NCI-H128 (cell line): ENCODE measurements around the gene STBD1.
"Not testable (repeated sequence)": the region's sequence is repeated elsewhere in the genome, so short reads cannot be mapped to it uniquely, and the experiment has no call there.

Source experiments
- DNase-seq: peaks from one replicate; lab custom pipeline; 2025; ENCODE audit not compliant: unreplicated experiment; lab: John Stamatoyannopoulos, UW

Gene STBD1

DNA sequence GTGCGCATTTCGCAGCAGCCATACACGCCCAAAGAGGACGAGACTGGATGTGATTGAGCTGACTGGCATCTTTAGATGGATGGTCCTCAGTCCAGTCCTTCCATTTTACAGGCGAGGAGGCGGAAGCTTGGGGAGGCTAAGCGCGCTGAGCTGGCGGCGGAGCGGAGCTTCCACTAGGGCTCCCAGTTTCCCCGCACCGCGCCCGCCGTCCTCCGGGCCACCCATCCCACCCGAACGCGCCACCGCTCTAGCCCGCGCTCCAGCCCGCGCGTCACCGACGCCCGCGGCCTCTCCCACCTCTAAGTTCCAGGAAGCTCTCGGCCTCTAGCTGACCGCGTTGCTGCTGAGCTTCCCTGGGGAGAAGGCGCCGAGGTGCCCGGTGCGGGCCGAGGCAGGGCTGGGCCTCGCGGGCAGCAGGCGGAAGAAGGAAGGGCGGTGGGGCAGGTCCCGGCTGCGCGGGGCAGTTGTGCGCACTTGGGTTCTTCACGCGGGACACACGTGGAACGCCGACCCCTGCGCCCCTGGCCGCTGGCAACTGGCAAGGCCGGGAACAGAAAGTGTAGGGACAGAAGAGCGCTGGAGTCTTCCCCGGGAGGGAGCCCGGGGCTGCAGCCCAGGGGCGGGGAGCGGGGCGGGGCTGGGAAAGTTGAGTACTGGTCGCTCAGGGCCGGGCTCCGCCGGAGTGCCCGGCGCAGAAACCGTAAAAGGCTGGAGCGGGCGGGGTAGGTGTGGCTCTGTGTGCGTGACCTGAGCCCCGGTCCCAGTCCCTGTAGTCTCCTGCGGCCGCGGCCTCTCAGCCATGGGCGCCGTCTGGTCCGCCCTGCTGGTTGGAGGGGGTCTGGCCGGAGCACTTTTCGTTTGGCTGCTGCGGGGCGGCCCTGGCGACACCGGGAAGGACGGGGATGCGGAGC, at the start of gene STBD1:
Gene STBD1, plus strand, starts transcription at position 763 of the 911 bp plus-strand sequence. Its CDS starts 37 bp downstream, at position 800.
- no peak for DNase-seq

DNA sequence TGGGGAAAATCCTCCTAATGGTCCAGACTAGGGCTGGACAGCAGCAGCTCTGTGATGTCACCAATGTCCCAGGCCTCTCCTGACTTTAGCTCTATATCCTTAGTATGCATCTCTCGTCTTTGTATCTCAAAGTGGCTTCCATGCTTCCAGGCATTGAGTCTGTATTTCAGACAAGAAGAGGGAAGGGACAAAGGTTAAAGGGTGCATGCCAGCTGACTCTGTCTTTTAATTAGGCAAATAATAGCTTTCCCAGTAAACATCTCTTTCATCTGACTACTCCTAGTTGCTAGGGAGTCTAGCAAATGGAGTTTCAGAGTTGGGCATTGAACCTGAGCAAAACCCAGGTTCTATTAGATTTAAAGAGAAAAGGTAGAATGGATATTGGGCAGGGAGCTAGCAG, 49.6 kb upstream of the STBD1 start:
- no peak for DNase-seq

DNA sequence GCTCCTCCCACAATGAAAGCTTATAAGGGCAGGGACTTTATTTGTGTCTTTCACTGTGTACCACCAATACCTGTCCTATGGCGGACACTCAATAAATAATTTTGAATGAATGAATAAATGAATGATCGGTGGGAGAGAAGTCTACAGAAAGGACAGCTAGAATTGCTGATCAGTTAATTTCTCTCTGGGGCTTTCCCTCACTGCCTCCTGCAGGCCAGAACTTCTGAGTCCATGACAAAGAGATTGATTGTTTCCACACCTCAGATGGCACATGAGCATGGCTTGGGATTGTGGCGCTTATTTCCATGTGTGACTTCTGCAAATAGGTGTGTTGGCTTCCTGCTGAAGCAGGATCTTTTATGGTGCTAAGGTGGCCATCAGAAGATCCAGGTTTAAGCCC, 48.7 kb upstream of the STBD1 start:
- DNase-seq: no peak

DNA sequence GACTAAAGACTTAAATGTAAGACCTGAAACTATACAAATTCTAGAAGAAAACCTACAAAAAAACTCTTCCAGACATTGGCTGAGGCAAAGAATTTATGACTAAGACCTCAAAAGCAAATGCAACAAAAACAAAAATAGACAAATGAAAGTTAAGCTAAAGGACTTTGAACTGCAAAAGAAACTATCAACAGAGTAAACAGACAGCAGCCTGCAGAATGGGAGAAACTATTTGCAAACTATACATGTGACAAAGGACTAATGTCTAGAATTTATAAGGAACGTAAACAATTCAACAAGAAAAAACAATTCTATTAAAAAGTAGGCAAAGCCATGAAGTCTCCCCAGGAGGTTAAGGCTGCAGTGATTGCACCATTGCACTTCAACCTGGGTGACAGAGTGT, 46.0 kb upstream of the STBD1 start:
- DNase-seq: no peak

DNA sequence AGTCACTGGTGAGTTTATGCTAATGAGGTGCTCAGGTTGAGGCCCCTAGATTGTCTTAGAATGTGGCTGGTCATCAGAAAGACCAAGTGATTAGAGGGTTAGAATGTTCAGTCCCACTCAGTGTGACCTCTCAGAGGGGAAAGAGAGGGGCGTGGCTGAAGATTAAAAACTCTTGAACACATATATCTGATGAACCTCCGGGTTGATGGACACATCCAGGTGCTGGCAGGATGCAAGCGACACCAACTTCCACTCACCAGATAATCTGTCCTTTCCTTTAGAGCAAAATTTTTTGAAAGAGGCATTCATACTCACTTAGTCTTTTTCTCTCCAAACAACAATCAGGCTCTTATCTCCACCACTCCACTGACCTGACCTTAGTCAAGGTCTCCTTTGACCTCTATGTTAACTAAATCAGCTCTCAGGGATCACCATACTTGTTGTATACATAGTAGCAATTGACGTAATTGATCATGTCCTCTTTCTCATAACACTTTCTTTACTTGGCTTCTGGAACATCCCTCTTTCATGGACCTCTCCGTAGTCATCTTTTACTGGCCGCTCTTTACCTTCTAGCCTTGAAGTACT, 40.8 kb upstream of the STBD1 start:
- DNase-seq: no peak

DNA sequence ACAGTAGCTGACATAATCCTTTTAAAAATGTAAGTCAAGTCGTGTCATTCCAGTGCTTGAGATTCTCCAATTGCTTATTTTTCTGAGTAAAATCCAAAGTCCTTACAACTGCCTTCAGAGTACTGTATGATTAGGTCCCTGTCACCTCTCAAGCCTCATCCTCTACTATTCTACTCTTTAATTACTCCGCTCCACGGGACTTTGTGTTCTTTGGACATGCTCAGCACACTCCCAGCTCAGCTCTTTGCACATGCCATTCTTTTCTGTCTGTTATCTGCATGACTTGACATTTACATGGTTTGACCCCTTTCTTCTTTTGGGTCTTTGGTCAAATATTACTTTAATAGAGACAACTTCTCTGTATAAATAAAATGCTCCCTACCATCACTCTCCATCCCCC, 39.9 kb upstream of the STBD1 start:
- DNase-seq: no peak

DNA sequence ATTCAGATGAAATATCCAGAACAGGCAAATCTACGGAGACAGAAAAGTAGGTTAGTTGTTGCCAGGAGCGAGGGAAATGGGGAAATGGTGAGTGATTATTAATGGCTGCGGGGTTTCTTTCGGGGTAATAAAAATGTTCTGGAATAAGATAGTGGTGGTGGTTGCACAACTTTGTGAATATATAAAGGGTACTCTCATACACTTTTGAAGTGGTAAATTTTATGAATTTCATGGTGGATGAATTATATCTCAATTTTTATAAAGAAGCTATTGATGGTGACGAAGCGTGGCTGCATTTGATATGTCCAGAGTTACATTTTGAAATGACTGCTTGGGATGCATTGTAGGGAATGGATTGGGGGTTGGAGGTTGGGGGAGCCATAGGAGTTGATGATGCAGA, 38.7 kb upstream of the STBD1 start:
- no peak for DNase-seq

DNA sequence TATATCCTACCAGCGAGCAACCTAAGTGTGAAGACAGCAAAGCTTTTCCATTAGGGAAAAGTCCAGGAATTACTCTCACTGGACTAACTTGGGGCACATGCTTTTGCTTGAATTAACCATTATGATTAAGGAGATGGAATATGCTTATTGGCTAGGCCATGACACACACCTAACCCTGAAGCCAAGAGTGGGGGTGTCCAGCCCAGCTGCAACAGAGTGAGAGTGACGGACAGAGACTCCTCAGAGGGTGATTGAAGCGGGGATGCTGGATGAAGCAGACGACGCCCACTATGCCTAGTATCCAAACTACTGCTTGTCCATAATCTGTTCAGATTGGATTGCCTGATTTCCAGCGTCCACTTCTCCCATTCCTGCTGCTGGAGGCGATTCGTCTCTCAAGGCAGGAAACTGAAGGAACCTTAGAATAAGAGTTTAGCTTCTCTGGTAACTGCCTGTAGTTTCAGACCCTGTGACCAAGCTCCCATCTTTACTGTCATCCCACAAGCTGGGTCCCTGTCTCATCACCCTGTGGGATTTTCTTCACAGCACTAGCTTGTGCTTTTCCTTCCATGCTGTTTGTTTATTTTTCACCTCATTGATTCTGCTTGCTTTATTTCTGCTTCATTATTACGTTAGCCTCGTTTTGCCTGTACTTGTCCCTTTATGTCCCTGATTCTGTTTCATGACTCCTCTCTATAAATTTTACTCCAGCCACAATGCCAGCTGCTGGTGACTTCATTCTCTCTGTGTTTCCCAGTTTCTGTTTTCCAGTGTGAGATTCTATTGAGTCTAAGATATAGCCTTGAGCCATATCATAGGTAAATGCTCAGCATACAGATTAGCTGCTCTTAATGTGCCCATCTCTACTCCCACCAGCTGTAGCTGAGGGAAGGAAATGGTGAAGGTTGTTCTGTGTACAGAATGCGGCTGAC, 36.0 kb upstream of the STBD1 start:
- DNase-seq: no peak

DNA sequence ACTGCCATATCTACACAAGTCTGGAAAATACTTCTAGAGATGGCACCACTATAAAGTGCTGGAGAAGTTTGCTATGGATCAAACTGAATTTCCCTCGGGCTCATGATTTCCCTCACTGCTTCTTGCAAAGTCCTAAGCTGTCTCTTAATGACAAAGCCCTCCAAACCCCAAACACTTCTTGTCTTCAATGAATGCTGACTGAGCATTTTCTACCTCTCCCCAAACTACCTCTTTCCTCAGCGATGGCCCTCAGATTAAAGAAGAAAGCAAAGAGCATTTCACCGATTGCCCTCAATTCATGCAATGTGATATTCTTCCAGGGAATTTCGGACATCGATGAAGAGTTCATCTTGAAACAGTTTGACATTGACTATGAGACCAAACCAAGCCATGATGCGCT, 35.3 kb upstream of the STBD1 start:
- DNase-seq: no peak

DNA sequence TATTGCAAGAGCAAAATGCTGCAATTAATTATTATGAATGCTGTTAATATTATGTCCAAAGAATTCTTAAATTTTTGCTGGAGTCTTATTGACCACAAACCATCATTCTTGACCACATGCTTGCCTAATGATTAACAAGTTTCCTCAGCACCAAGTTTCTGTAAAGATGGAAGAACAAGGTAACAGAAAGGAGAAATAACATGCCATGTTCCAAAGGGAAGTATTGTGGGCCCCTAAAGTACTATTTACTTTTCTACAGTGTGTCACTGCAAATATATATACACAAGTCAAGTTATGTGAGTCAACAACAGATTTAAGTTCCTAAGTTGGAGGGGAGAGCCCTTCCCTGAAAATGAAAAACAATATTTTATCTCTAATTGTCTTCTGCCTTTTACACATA, 34.5 kb upstream of the STBD1 start:
- no peak for DNase-seq

DNA sequence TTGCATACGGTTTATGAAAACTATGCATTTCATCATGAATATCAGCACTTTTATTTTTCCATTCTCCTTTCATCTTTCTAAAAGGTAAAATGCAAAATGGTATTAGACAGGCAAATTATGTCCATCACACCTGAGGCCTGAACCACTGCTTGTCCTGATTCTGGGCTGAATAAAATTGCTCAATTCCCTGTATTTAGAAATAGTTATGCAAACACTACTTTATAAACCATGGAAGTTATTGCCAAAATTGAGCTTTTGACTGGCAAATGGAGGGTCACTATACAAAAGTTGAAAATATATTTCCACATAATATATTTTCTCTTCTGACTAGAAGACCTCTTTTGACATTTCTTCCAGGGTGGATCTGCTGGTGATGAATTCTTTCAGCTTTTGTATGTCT, 34.0 kb upstream of the STBD1 start:
- no peak for DNase-seq

DNA sequence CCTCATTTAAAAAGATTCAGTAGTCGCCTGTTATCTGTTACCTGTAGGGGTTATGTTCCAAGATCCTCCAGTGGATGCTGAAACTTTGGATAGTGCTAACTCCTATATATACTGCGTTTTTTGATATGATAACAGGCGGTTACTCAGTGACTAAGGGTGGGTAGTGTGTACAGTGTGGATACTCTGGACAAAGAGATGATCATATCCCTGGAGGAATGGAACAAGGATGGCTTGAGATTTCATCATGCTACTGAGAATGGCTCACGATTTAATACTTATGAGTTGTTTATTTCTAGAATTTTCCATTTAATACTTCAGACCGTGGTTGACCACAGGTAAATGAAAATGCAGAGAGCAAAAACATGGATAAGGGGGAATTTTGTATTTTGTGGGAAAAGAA, 33.5 kb upstream of the STBD1 start:
- no peak for DNase-seq

DNA sequence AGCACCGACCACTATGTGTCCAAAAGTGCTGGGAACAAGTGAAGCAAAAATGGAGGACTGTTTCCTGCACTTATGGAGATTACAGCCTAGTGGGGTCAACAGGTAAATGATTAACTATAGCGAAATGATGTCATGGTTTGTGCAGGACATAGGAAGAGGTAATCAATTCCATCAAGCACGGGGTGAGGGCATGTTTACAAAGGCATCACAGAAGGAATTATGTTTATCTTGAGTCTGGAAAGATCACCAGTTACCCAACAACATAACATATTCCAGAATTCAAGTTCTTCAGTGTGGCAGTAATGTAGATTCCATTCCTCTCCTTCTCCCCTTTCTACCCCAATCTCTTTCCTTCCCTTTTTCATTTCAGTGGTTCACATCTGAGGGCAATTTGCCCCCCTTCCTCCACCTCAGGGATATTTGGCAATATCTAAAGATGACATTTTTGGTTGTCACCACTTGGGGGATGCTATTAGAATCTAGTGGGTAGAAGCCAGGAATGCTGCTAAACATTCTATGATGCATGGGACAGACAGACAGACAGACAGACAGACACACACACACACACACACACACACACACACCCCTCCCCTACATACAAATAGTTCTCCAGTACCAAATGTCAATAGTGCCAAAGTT, 30.9 kb upstream of the STBD1 start:
- DNase-seq: no peak

DNA sequence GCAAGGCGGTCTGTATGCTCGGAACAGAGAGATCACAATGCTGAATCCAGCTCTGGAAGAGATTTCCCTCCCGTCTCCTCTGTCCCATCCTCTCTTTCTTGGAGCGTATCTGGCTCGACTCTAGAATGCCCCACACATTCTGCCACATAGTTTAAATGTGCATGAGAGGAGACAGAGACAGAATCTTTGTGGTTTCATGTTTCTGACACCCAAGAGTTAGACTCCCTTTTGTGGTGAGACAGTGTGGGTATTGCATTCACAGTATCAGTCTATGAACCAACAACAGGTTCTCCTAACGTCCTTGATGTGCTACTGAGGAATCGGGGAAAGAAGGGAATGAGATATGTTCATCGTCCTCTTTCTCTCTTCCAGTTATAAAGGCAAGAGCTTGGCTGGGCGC, 29.7 kb upstream of the STBD1 start:
- no peak for DNase-seq

DNA sequence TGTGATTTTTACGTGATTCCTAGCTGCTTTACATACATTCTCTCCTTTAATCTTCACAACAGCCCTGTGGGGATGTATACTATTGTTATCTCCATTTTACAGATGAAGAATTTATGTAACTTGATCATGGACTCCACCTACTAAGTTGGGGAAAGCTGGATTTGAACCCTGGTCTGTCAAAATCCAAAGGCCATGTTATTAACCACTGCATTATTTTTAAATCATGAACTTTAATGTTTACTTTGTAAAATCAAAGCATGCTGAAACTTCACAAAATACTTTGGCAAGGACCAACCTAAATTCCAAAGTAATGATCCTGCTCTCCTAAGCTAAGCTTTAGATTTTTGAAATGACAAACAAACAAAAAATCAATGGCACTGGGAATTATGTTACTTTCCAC, 28.9 kb upstream of the STBD1 start:
- no peak for DNase-seq

DNA sequence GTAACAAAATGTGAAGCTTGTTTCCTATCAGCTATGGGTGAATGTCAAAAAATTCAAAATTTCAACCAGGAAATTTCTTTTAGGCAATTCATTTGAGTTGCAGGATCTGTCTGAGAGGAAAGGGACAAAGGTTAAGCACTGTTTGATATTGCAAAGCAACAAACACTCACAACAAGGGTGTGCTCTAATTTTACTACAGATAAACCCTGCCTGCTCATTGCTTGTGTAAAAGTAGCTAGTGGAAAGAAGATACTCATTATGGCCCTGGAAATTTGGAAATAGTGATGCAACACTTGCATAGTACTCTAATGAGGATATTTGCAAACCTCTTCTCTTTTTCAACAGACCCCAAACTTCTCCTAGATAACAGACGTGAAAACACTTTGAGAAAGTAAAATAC, 27.9 kb upstream of the STBD1 start:
- DNase-seq: no peak

DNA sequence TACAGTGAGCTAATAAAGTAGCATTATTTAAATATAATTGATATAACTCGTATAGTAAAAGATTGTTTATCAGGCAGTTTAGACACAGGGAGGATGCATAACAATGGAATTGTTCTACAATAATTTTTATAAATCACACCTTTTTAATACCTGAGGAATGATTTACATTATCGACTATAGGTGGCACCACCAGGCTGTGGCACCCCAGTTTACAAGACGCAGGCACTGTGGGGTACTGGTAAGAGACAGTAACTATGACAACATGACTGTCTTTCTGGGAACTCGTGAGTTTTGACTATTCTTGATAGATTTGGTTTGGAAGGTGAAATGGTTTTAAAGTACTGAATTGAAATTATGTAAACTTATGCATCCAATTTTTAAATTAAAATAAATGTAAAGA, 27.1 kb upstream of the STBD1 start:
- DNase-seq: no peak

DNA sequence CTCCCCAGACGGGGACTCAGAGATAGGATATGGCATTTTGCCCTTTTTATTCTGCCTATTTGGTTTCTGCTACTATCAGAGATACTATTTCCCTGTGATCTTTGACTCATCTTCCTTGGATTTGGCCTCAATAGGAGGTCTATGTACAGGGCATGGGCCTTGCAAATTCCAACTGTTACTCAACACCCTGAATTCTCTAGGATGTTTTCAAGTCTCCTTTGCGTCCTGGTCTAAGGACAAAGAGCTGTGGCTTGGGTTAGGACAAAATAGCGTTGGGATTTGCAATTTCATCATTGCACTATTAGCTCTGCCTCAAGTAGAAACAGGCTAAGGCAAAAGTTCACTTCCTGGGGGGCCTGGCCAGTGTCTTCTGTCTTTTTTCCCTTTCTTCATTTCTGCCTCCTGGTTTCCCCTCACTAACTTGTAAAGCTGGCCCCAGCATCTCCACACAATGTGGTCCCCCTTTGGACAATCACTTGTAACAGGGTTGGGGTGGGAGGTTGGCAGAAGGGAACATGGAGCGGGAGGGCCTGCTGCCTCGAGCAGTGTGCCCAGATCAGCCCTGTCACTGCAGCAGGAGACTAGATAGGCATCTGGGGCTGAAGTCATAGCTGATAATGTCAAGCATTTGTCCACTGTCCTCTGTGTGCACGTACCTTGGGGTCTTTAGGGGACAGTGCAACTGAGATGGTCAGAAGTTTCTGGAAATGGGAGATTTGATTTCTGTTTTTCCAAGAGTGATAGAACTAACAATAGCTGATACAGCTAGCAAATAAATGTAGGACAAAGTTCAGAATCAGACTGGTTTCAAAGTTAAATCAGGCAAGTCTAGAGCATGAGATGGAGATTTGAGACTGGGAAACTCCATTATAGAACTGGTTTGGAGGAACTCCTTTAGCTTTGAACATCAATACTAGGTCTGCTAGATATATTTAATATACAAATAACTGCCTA, 25.8 kb upstream of the STBD1 start:
- DNase-seq: no peak

DNA sequence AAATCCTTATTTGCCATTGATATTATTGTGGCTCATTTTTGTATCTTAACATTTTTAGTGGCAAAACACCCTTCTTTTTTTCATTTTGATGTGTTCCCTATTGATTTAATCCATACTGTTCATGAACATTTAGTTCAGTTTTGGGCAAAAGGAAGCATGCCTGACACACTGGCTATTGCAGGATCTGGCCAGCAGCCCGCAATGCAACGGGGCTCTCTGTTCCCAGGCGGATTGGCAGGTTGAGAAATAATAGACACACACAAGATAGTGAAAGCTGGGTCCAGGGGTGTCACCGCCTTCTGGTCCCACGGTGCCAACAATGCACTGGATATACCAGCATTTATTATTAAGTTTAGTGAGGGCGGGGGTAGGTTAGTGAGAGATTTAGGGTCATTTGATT, 24.9 kb upstream of the STBD1 start:
- DNase-seq: not testable (repeated sequence)
